SU-DHL-6 (cell line): ENCODE data around the gene RBM23.

Experiments used
- EZH2phosphoT487 ChIP-seq: fragments of 200-600 bp; sonication (generic), shearing (Covaris generic); conservative IDR thresholded peaks from 2 replicates; pipeline ENCODE4 v1.6.1; 2018; ENCODE audit warnings: mild to moderate bottlenecking, antibody characterized with exemption, low read length, moderate library complexity, mixed read lengths
- TF ChIP-seq, protein P1 (sequence below): fragments of 200-600 bp; sonication (generic); IDR thresholded peaks from one replicate; pipeline ENCODE4 v1.5.1; 2017; ENCODE audit warnings: antibody characterized with exemption, mild to moderate bottlenecking, low read length, moderate library complexity; ENCODE audit not compliant: insufficient read depth, poor library complexity, severe bottlenecking

DNA sequence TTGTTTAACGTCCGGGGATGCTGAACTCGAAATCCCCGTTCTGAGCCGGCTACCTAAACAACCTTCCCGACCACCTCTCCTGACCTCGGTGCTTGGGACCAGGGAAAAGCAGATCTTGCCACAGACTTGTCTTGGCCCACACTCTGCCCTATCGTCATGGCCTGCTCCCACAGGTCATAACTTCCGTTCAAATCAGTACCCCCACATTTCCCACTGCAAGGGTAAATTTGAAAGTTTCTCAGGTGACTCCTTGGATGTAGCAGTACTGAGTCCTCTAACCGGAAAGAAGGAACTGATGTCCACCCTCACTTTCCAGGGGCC is 612 bp upstream of the RBM23 start:
- TF ChIP-seq, protein P1, sequence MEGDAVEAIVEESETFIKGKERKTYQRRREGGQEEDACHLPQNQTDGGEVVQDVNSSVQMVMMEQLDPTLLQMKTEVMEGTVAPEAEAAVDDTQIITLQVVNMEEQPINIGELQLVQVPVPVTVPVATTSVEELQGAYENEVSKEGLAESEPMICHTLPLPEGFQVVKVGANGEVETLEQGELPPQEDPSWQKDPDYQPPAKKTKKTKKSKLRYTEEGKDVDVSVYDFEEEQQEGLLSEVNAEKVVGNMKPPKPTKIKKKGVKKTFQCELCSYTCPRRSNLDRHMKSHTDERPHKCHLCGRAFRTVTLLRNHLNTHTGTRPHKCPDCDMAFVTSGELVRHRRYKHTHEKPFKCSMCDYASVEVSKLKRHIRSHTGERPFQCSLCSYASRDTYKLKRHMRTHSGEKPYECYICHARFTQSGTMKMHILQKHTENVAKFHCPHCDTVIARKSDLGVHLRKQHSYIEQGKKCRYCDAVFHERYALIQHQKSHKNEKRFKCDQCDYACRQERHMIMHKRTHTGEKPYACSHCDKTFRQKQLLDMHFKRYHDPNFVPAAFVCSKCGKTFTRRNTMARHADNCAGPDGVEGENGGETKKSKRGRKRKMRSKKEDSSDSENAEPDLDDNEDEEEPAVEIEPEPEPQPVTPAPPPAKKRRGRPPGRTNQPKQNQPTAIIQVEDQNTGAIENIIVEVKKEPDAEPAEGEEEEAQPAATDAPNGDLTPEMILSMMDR, result no peak
- TF ChIP-seq EZH2phosphoT487, result no peak
